Astrocyte (in vitro differentiated cells and primary cell): ENCODE measurements around the gene VASH2.

Experiments
- CTCF ChIP-seq: IDR thresholded peaks from 2 replicates; pipeline ENCODE4 v1.5.1; 2011; ENCODE audit warnings: low read depth, mild to moderate bottlenecking, inconsistent platforms, low read length, moderate library complexity; ENCODE audit not compliant: insufficient read depth
- EZH2 ChIP-seq: IDR thresholded peaks from 2 replicates; pipeline ENCODE4 v1.6.1; 2012; ENCODE audit warnings: mild to moderate bottlenecking, low read length, inconsistent platforms; ENCODE audit not compliant: insufficient read depth

DNA sequence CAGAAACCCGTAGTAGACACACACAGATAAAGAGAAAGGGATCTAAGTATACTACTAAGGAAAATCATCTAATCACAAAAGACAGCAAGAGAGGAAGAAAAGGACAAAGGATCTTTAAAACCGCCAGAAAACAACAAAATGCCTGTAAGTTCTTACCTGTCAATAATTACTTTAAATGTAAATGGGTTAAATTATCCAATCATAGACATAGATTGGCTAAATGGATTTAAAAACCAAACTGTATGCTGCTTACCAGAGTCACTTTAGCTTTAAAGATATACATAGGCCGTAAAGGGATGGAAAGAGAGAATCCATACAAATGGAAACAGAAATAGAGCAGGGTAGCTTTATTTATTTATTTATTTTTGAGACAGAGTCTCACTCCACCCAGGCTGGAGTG is 48.3 kb upstream of the VASH2 start:
- TF ChIP-seq CTCF (no peak), EZH2 (no peak)
